Measurements from ENCODE around the gene SCGB1C1. TPM values are rescaled to one million over a fixed set of nuclear protein-coding genes. Genes with fewer than 3 reads are reported as not detected.
"Not testable (repeated sequence)": the region's sequence is repeated elsewhere in the genome, so short reads cannot be mapped to it uniquely, and the experiment has no call there.

SCGB1C1 gene
- total RNA-seq, result not detected in 2 replicates

GRCh38 chr11:192674-193128 lies at the start of gene SCGB1C1:
TSS of gene SCGB1C1 (plus strand) at chr11:193078. CDS start at chr11:193100, 22 bp downstream.
- DNase-seq (ENCODE audit: low read depth, low spot score), result not testable (repeated sequence)

GRCh38 chr11:180242-180641 lies 12.6 kb upstream of the SCGB1C1 start:
- not testable (repeated sequence) for DNase-seq (ENCODE audit: low read depth, low spot score)

GRCh38 chr11:189200-189783 lies 3.6 kb upstream of the SCGB1C1 start:
- DNase-seq (ENCODE audit: low read depth, low spot score), result not testable (repeated sequence)

GRCh38 chr11:189843-190311 lies 3.0 kb upstream of the SCGB1C1 start:
- not testable (repeated sequence) for DNase-seq (ENCODE audit: low read depth, low spot score)

- DNase-seq (ENCODE audit: low read depth, low spot score), result not testable (repeated sequence)
Measured at GRCh38 chr11:190546-190945, 2.3 kb upstream of the SCGB1C1 start.

- not testable (repeated sequence) for DNase-seq (ENCODE audit: low read depth, low spot score)
Measured at GRCh38 chr11:191490-192478, 1.1 kb upstream of the SCGB1C1 start.

GRCh38 chr11:193481-193880 lies 603 bp downstream of the SCGB1C1 start:
- not testable (repeated sequence) for DNase-seq (ENCODE audit: low read depth, low spot score)

GRCh38 chr11:196786-197731 lies 4.2 kb downstream of the SCGB1C1 start:
- DNase-seq (ENCODE audit: low read depth, low spot score), result no peak

GRCh38 chr11:197741-198235 lies 4.9 kb downstream of the SCGB1C1 start:
- DNase-seq (ENCODE audit: low read depth, low spot score), result no peak

- DNase-seq (ENCODE audit: low read depth, low spot score), result no peak
Measured at GRCh38 chr11:198236-198806, 5.4 kb downstream of the SCGB1C1 start.

- DNase-seq (ENCODE audit: low read depth, low spot score), result no peak
Measured at GRCh38 chr11:199004-199581, 6.2 kb downstream of the SCGB1C1 start.

- DNase-seq (ENCODE audit: low read depth, low spot score), result no peak
Measured at GRCh38 chr11:199782-200181, 6.9 kb downstream of the SCGB1C1 start.

GRCh38 chr11:200224-201003 lies 7.5 kb downstream of the SCGB1C1 start:
- DNase-seq (ENCODE audit: low read depth, low spot score), result no peak

- DNase-seq (ENCODE audit: low read depth, low spot score), result no peak
Measured at GRCh38 chr11:201966-202365, 9.1 kb downstream of the SCGB1C1 start.

GRCh38 chr11:202490-202889 lies 9.6 kb downstream of the SCGB1C1 start:
- DNase-seq (ENCODE audit: low read depth, low spot score), result no peak

GRCh38 chr11:203056-203944 lies 10.4 kb downstream of the SCGB1C1 start:
- DNase-seq (ENCODE audit: low read depth, low spot score), result no peak

- no peak for DNase-seq (ENCODE audit: low read depth, low spot score)
Measured at GRCh38 chr11:203945-204586, 11.2 kb downstream of the SCGB1C1 start.

GRCh38 chr11:204587-205109 lies 11.8 kb downstream of the SCGB1C1 start:
- no peak for DNase-seq (ENCODE audit: low read depth, low spot score)

All from pulmonary artery endothelial cell (primary cell).